ENCODE measurements around the gene NFX1.

NFX1 gene

DNA sequence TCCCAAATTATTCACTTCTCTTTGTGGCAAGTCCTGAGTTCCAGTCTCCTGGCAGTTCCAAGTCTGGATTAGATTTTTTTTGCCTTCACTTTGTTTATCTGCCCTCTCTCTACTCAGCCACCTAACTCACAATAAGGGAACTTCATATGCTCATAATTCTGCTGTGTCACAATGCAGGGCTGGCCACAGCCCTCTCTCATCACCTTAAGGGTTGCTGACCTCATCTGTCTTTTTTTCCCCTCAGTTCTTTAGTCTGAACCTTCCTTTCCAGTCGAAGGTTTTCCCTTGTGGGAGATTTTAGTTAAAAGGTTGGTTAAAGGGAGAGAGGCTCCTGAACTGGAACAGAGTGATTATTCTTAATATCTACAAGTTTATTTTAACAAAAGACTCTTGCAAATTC, 29.9 kb upstream of the NFX1 start:
- TF ChIP-seq ZFP3 (CRISPR knock-in tag; IDR thresholded peaks at IDR 0.05) (no peak), ZC3H10 (CRISPR knock-in tag; IDR thresholded peaks at IDR 0.05) (no peak), POU6F1 (CRISPR knock-in tag; IDR thresholded peaks at IDR 0.05; ENCODE audit: borderline replicate concordance, low read depth) (no peak), BACH2 (CRISPR knock-in tag; IDR thresholded peaks at IDR 0.05; ENCODE audit: borderline replicate concordance) (no peak), PPARA (CRISPR knock-in tag; IDR thresholded peaks at IDR 0.05; ENCODE audit: borderline replicate concordance) (no peak), ZNF565 (CRISPR knock-in tag; conservative IDR thresholded peaks at IDR 0.05; ENCODE audit: low read depth) (no peak), OSR1 (CRISPR knock-in tag; IDR thresholded peaks at IDR 0.05) (no peak), TCF4 (CRISPR knock-in tag; IDR thresholded peaks at IDR 0.05; ENCODE audit: borderline replicate concordance) (no peak), ISL1 (CRISPR knock-in tag; IDR thresholded peaks at IDR 0.05) (no peak), GLIS3 (CRISPR knock-in tag; IDR thresholded peaks at IDR 0.05) (no peak), ZFP30 (CRISPR knock-in tag; IDR thresholded peaks at IDR 0.05) (no peak), RARB (CRISPR knock-in tag; IDR thresholded peaks at IDR 0.05) (no peak), ZNF8 (CRISPR knock-in tag; IDR thresholded peaks at IDR 0.05) (no peak), ZNF70 (CRISPR knock-in tag; IDR thresholded peaks at IDR 0.05) (no peak), TOX (CRISPR knock-in tag; IDR thresholded peaks at IDR 0.05; ENCODE audit: borderline replicate concordance) (no peak), PATZ1 (CRISPR knock-in tag; IDR thresholded peaks at IDR 0.05; ENCODE audit: borderline replicate concordance) (no peak), ARNTL (CRISPR knock-in tag; IDR thresholded peaks at IDR 0.05; ENCODE audit: borderline replicate concordance, low read depth) (no peak)
- TF ChIP-seq, protein P1, sequence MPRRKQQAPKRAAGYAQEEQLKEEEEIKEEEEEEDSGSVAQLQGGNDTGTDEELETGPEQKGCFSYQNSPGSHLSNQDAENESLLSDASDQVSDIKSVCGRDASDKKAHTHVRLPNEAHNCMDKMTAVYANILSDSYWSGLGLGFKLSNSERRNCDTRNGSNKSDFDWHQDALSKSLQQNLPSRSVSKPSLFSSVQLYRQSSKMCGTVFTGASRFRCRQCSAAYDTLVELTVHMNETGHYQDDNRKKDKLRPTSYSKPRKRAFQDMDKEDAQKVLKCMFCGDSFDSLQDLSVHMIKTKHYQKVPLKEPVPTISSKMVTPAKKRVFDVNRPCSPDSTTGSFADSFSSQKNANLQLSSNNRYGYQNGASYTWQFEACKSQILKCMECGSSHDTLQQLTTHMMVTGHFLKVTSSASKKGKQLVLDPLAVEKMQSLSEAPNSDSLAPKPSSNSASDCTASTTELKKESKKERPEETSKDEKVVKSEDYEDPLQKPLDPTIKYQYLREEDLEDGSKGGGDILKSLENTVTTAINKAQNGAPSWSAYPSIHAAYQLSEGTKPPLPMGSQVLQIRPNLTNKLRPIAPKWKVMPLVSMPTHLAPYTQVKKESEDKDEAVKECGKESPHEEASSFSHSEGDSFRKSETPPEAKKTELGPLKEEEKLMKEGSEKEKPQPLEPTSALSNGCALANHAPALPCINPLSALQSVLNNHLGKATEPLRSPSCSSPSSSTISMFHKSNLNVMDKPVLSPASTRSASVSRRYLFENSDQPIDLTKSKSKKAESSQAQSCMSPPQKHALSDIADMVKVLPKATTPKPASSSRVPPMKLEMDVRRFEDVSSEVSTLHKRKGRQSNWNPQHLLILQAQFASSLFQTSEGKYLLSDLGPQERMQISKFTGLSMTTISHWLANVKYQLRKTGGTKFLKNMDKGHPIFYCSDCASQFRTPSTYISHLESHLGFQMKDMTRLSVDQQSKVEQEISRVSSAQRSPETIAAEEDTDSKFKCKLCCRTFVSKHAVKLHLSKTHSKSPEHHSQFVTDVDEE (CRISPR knock-in tag; IDR thresholded peaks at IDR 0.05): no peak
- TF ChIP-seq, protein P2, sequence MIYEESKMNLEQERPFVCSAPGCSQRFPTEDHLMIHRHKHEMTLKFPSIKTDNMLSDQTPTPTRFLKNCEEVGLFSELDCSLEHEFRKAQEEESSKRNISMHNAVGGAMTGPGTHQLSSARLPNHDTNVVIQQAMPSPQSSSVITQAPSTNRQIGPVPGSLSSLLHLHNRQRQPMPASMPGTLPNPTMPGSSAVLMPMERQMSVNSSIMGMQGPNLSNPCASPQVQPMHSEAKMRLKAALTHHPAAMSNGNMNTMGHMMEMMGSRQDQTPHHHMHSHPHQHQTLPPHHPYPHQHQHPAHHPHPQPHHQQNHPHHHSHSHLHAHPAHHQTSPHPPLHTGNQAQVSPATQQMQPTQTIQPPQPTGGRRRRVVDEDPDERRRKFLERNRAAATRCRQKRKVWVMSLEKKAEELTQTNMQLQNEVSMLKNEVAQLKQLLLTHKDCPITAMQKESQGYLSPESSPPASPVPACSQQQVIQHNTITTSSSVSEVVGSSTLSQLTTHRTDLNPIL (CRISPR knock-in tag; IDR thresholded peaks at IDR 0.05; ENCODE audit: low read depth): no peak
- TF ChIP-seq, protein P3, sequence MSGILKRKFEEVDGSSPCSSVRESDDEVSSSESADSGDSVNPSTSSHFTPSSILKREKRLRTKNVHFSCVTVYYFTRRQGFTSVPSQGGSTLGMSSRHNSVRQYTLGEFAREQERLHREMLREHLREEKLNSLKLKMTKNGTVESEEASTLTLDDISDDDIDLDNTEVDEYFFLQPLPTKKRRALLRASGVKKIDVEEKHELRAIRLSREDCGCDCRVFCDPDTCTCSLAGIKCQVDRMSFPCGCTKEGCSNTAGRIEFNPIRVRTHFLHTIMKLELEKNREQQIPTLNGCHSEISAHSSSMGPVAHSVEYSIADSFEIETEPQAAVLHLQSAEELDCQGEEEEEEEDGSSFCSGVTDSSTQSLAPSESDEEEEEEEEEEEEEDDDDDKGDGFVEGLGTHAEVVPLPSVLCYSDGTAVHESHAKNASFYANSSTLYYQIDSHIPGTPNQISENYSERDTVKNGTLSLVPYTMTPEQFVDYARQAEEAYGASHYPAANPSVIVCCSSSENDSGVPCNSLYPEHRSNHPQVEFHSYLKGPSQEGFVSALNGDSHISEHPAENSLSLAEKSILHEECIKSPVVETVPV (CRISPR knock-in tag; IDR thresholded peaks at IDR 0.05): no peak
- ATAC-seq: no peak

- TF ChIP-seq, protein P1 (CRISPR knock-in tag; IDR thresholded peaks at IDR 0.05): no peak
- TF ChIP-seq PATZ1 (CRISPR knock-in tag; IDR thresholded peaks at IDR 0.05; ENCODE audit: borderline replicate concordance) (no peak), POU6F1 (CRISPR knock-in tag; IDR thresholded peaks at IDR 0.05; ENCODE audit: borderline replicate concordance, low read depth) (no peak), ZNF70 (CRISPR knock-in tag; IDR thresholded peaks at IDR 0.05) (no peak), RARB (CRISPR knock-in tag; IDR thresholded peaks at IDR 0.05) (no peak), ZNF8 (CRISPR knock-in tag; IDR thresholded peaks at IDR 0.05) (no peak)
- TF ChIP-seq, protein P3 (CRISPR knock-in tag; IDR thresholded peaks at IDR 0.05): no peak
- peak; percentile 41 for ATAC-seq
Measured at GRCh38 chr9:33263131-33264002, 26.9 kb upstream of the NFX1 start.

All from SK-N-SH treated with all-trans-retinoic acid at 6 μM for 48 hours (cell line).